LNCaP clone FGC (cell line): ENCODE results near the gene FOXO6.

ENCODE experiments used
- DNase-seq: peaks from one replicate; pipeline ENCODE4 v3.0.0-alpha.2; 2011; ENCODE audit warnings: low read depth
- H3K4me3 ChIP-seq: 2 replicates; pipeline ENCODE4 v1.5.1; 2011; ENCODE audit warnings: mild to moderate bottlenecking, low read depth, low read length, control low read depth
- TF ChIP-seq, protein P1 (sequence below): IDR thresholded peaks from 2 replicates; pipeline ENCODE4 v1.5.1; 2012; ENCODE audit warnings: mild to moderate bottlenecking; ENCODE audit not compliant: control insufficient read depth, insufficient read depth; ENCODE audit errors: extremely low read depth

FOXO6 gene

GRCh38 chr1:41341365-41341683 is 19.9 kb upstream of the FOXO6 start:
- no peak overlapping the region for H3K4me3 ChIP-seq
- no peak for DNase-seq
- TF ChIP-seq, protein P1, sequence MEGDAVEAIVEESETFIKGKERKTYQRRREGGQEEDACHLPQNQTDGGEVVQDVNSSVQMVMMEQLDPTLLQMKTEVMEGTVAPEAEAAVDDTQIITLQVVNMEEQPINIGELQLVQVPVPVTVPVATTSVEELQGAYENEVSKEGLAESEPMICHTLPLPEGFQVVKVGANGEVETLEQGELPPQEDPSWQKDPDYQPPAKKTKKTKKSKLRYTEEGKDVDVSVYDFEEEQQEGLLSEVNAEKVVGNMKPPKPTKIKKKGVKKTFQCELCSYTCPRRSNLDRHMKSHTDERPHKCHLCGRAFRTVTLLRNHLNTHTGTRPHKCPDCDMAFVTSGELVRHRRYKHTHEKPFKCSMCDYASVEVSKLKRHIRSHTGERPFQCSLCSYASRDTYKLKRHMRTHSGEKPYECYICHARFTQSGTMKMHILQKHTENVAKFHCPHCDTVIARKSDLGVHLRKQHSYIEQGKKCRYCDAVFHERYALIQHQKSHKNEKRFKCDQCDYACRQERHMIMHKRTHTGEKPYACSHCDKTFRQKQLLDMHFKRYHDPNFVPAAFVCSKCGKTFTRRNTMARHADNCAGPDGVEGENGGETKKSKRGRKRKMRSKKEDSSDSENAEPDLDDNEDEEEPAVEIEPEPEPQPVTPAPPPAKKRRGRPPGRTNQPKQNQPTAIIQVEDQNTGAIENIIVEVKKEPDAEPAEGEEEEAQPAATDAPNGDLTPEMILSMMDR = no peak

DNA sequence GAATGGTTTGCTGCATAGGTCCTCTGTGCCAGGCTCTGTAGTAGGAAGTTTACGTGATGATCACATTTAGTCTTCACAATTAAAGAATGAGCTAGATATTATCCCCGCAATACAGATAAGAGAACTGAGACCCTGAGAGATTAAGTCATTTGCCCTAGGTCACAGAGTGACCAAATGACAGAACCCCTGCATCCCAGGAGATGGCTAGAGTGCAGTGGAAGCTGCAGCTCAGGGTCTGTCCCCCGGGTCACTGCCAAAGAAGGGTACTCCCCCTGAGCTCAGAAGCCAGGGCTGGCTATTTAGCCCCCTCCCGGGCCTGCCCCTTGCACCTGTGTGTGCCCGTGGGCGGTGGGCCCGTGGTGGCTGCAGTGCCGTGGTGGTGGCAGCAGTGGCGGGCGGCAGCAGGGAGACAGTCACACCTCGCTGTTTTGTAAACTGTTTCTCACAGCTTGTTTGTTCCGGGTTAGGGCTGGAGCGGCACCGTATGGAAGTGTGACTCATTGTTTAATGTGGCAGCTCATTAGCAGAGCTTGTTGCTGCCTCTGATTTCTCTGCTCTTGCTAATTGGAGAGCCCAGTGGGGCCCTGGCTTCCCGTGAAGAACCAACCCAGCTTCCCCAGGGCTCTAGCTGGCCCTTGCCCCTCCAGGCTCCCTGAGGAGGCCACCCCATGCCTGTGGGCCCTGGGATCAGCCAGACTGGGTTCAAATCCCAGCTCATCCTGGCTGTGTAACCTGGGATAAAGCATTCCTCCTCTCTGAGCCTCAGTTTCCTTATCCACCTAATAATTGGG is 19.3 kb upstream of the FOXO6 start:
- no peak overlapping the region for H3K4me3 ChIP-seq
- TF ChIP-seq, protein P1 = no peak
- DNase-seq = no peak

DNA sequence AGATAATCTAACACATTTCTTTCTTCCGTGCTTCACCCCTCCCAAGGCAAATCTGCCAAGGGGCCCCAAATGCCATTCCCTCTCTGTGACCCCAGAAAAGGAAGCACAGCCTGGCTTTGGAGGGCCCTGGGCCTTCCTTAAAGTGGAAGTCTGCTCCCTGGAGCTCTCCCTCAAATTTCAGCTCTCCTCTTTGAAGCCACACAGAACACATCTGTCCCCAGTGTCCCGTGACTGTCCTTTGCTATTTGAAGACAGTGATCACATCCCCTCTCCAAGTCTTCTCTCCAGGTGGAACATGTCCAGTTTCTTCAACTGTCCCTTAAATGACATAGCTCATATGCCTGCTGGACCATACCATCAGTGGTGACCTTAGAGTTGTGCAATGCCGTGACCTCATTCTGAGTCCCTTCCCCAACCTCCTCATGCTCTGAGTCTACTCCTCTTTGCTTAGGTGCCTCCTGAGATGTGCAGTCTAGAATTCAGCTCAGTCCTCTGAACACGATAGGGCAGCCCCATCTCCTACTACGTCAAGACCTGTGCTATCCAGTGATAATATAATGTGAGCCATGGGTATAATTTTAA is 18.4 kb upstream of the FOXO6 start:
- no peak for DNase-seq
- no peak overlapping the region for H3K4me3 ChIP-seq
- TF ChIP-seq, protein P1 = no peak

GRCh38 chr1:41343790-41344699 is 17.2 kb upstream of the FOXO6 start:
- no peak for DNase-seq

DNA sequence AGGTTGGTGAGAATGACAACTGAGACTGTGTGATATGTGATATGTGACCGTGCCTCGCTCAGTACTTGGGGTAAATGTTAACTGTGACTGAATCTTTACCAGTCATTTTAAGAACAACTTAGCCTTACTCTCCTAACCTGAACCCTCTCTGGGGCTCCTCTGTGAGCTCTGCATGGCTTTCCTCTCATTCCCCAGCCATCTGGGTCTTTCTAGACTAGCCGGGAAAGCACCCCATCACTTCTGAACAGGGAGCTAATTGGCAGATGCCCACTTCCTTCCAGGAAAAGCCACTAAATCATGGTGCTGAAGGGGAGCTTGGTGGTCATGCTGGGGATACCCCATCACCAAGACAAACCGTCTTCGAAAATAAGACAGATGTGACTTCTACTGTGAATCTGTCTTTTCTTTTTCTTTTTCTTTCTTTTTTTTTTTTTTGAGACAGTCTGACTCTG is 16.5 kb upstream of the FOXO6 start:
- no peak overlapping the region for H3K4me3 ChIP-seq
- TF ChIP-seq, protein P1 = no peak
- DNase-seq = no peak

More at GRCh38 chr1:41343790-41344699, 17.2 kb upstream of the FOXO6 start:
- TF ChIP-seq, protein P1 = no peak
- no peak overlapping the region for H3K4me3 ChIP-seq

- H3K4me3 ChIP-seq = no peak overlapping the region
- no peak for DNase-seq
- TF ChIP-seq, protein P1 = no peak
These were observed 15.7 kb upstream of the FOXO6 start for GRCh38 chr1:41345434-41346075.
